Activated CD4-positive, CD25-positive, alpha-beta regulatory T cell treated with anti-CD3 and anti-CD28 coated beads, Interleukin-2, amount 50 U/mL, for 16 hours (primary cell): Measurements from ENCODE around the gene TNFAIP8L2.
"Not testable (repeated sequence)": the region's sequence is repeated elsewhere in the genome, so short reads cannot be mapped to it uniquely, and the experiment has no call there.

Experiments
- DNase-seq: peaks from one replicate; pipeline ENCODE4 v3.0.0-alpha.2; 2020; ENCODE audit warnings: low read depth, low spot score

TNFAIP8L2 gene

GRCh38 chr1:151189637-151190445, 33.4 kb downstream of the TNFAIP8L2 start, which contains the start of gene VPS72:
Gene VPS72, minus strand, starts transcription at chr1:151190197. Its CDS starts 76 bp downstream, at chr1:151190121.
- peak; percentile 76 for DNase-seq

GRCh38 chr1:151192047-151192446, 35.6 kb downstream of the TNFAIP8L2 start:
- no peak for DNase-seq

GRCh38 chr1:151193304-151193703, 36.9 kb downstream of the TNFAIP8L2 start:
- DNase-seq: no peak

- DNase-seq: no peak
Observed at GRCh38 chr1:151193856-151194255, 37.4 kb downstream of the TNFAIP8L2 start.

GRCh38 chr1:151194894-151195594, 38.6 kb downstream of the TNFAIP8L2 start:
- DNase-seq: not testable (repeated sequence)

GRCh38 chr1:151196292-151196800, 39.9 kb downstream of the TNFAIP8L2 start:
- DNase-seq: no peak

- no peak for DNase-seq
Observed at GRCh38 chr1:151197863-151198253, 41.4 kb downstream of the TNFAIP8L2 start.

- DNase-seq: peak; percentile 98
Observed at GRCh38 chr1:151198254-151199127, 42.0 kb downstream of the TNFAIP8L2 start, which contains the start of gene PIP5K1A. Gene PIP5K1A, plus strand, starts transcription at chr1:151198552. Its CDS starts 445 bp downstream, at chr1:151198997.

- DNase-seq: no peak
Observed at GRCh38 chr1:151199873-151200581, 43.6 kb downstream of the TNFAIP8L2 start.

GRCh38 chr1:151205381-151205965, 49.0 kb downstream of the TNFAIP8L2 start:
- not testable (repeated sequence) for DNase-seq
